ENCODE data around the gene BOD1L1.

GRCh38 chr4:13597604-13598003 lies 29.9 kb downstream of the BOD1L1 start:
- no peak for TF ChIP-seq CTCF (conservative IDR thresholded peaks at IDR 0.05 in 1 of 2, IDR thresholded peaks at IDR 0.05 in 1 of 2; ENCODE audit: low read depth in 1 of 2, low read length in 2 of 2)
- TF ChIP-seq EZH2 (IDR thresholded peaks at IDR 0.05; ENCODE audit: low read length, missing control alignments) = no peak
